Neural progenitor cell (in vitro differentiated cells): ENCODE measurements around the gene MCRIP2. TPM values are rescaled to one million over a fixed set of nuclear protein-coding genes. Genes with fewer than 3 reads are reported as not detected.

ENCODE experiments used
- DNase-seq: peaks from one replicate; pipeline ENCODE4 v3.0.0-alpha.2; 2016; ENCODE audit warnings: low spot score
- H2AFZ ChIP-seq: fragments of 200-600 bp; sonication (generic); replicated peaks from 2 replicates; pipeline ENCODE4 v1.6.1; 2016; ENCODE audit warnings: antibody characterized with exemption
- H3F3A ChIP-seq: fragments of 200-600 bp; sonication (generic); 2 replicates; pipeline ENCODE4 v1.6.1; 2016; ENCODE audit warnings: antibody characterized with exemption, low read depth
- H3K27ac ChIP-seq: fragments of 200-600 bp; sonication (generic); 2 replicates; pipeline ENCODE4 v1.5.1; 2016; ENCODE audit warnings: mild to moderate bottlenecking
- H3K27me3 ChIP-seq: fragments of 200-600 bp; sonication (generic); 2 replicates; pipeline ENCODE4 v1.6.1; 2016; ENCODE audit warnings: mild to moderate bottlenecking, moderate library complexity
- H3K36me3 ChIP-seq: fragments of 200-600 bp; sonication (generic); 2 replicates; pipeline ENCODE4 v1.5.1; 2016
- H3K4me1 ChIP-seq: fragments of 200-600 bp; sonication (generic); 2 replicates; pipeline ENCODE4 v1.6.1; 2016; ENCODE audit warnings: mixed run types
- H3K4me2 ChIP-seq: fragments of 200-600 bp; sonication (generic); 2 replicates; pipeline ENCODE4 v1.6.1; 2016
- H3K4me3 ChIP-seq: fragments of 200-600 bp; sonication (generic); 2 replicates; pipeline ENCODE4 v1.5.1; 2016
- H3K79me2 ChIP-seq: fragments of 200-600 bp; sonication (generic); 2 replicates; pipeline ENCODE4 v1.6.1; 2016; ENCODE audit warnings: low read depth
- H3K9ac ChIP-seq: fragments of 200-600 bp; sonication (generic); 2 replicates; pipeline ENCODE4 v1.6.1; 2016
- H3K9me3 ChIP-seq: fragments of 200-600 bp; sonication (generic); 2 replicates; pipeline ENCODE4 v1.5.1; 2016; ENCODE audit warnings: low read depth
- H4K20me1 ChIP-seq: fragments of 200-600 bp; sonication (generic); 2 replicates; pipeline ENCODE4 v1.6.1; 2016; ENCODE audit warnings: low read depth
- H3K27ac Mint-ChIP-seq: 3 replicates; pipeline ENCODE4 v1.8.0; 2021; ENCODE audit warnings: mixed read lengths
- H3K27me3 Mint-ChIP-seq: 2 replicates; pipeline ENCODE4 v1.8.0; 2022; ENCODE audit warnings: low read depth, mild to moderate bottlenecking, inconsistent platforms, moderate library complexity, mixed read lengths; ENCODE audit not compliant: insufficient read depth
- H3K36me3 Mint-ChIP-seq: 3 replicates; pipeline ENCODE4 v1.8.0; 2021; ENCODE audit warnings: mixed read lengths
- H3K4me1 Mint-ChIP-seq: 3 replicates; pipeline ENCODE4 v1.8.0; 2021; ENCODE audit warnings: mixed read lengths
- H3K4me3 Mint-ChIP-seq: 3 replicates; pipeline ENCODE4 v1.8.0; 2021; ENCODE audit warnings: mild to moderate bottlenecking, moderate library complexity, mixed read lengths
- H3K9me3 Mint-ChIP-seq: 3 replicates; pipeline ENCODE4 v1.8.0; 2020; ENCODE audit warnings: mixed read lengths
- CTCF ChIP-seq: fragments of 200-600 bp; sonication (generic); IDR thresholded peaks from 2 replicates; pipeline ENCODE4 v1.5.1; 2017; ENCODE audit warnings: antibody characterized with exemption, mild to moderate bottlenecking
- EZH2 ChIP-seq: fragments of 200-600 bp; sonication (generic); IDR thresholded peaks from 2 replicates; pipeline ENCODE4 v1.6.1; 2017; ENCODE audit warnings: antibody characterized with exemption, mild to moderate bottlenecking, moderate library complexity
- EZH2phosphoT487 ChIP-seq: fragments of 200-600 bp; sonication (generic); IDR thresholded peaks from 2 replicates; pipeline ENCODE4 v1.6.1; 2017; ENCODE audit warnings: antibody characterized with exemption
- total RNA-seq: library from RNA; depleted of rRNA; stranded (reverse); fragments of >200 nt; gene quantifications from 2 replicates; pipeline ENCODE4 v1.2.3, GENCODE V29; 2015; ENCODE audit warnings: low replicate concordance

MCRIP2 gene
- total RNA-seq, 1 donor from 2014 or later, result 1.5 TPM

GRCh38 chr16:629185-629832 is 12.3 kb upstream of the MCRIP2 start:
- H3K4me3 Mint-ChIP-seq, result peak overlapping the region; percentile 81
- Histone ChIP-seq H3K4me1 (peaks cover 26% of the 10 kb centered on the region), H3K4me3 (no peak overlapping the region), H3K79me2 (no peaks in the 10 kb centered on the region), H3K9ac (no peak overlapping the region), H3K36me3 (no peaks in the 10 kb centered on the region), H3K27ac (peak overlapping the region; percentile 89), H3F3A (peaks cover 24% of the 10 kb centered on the region), H3K4me2 (peak overlapping the region; percentile 93), H2AFZ (no peak overlapping the region), H3K9me3 (no peaks in the 10 kb centered on the region), H3K27me3 (no peaks in the 10 kb centered on the region), H4K20me1 (peaks cover 29% of the 10 kb centered on the region)
- no peaks in the 10 kb centered on the region for H3K9me3 Mint-ChIP-seq
- DNase-seq, result no peak
- peak overlapping the region; percentile 97 for H3K27ac Mint-ChIP-seq
- peaks cover 26% of the 10 kb centered on the region for H3K4me1 Mint-ChIP-seq
- H3K36me3 Mint-ChIP-seq, result peaks cover 5% of the 10 kb centered on the region
- TF ChIP-seq EZH2, result no peak
- H3K27me3 Mint-ChIP-seq, result peaks cover 5% of the 10 kb centered on the region

GRCh38 chr16:629833-630248 is 11.8 kb upstream of the MCRIP2 start:
- H3K4me3 Mint-ChIP-seq, result peak overlapping the region; percentile 81
- Histone ChIP-seq H3K79me2 (peaks cover 1% of the 10 kb centered on the region), H4K20me1 (peaks cover 35% of the 10 kb centered on the region), H2AFZ (no peak overlapping the region), H3K27me3 (no peaks in the 10 kb centered on the region), H3K36me3 (no peaks in the 10 kb centered on the region), H3K4me2 (peak overlapping the region; percentile 93), H3K9ac (no peak overlapping the region), H3K9me3 (no peaks in the 10 kb centered on the region), H3F3A (peaks cover 24% of the 10 kb centered on the region), H3K4me3 (peak overlapping the region; percentile 64), H3K4me1 (peaks cover 26% of the 10 kb centered on the region), H3K27ac (peak overlapping the region; percentile 89)
- H3K36me3 Mint-ChIP-seq, result peaks cover 2% of the 10 kb centered on the region
- no peaks in the 10 kb centered on the region for H3K9me3 Mint-ChIP-seq
- H3K27ac Mint-ChIP-seq, result peak overlapping the region; percentile 97
- TF ChIP-seq EZH2phosphoT487 (no peak), EZH2 (no peak), CTCF (no peak)
- DNase-seq, result peak; percentile 91
- H3K4me1 Mint-ChIP-seq, result peaks cover 22% of the 10 kb centered on the region
- H3K27me3 Mint-ChIP-seq, result peaks cover 5% of the 10 kb centered on the region

- Mint-ChIP-seq H3K36me3 (peaks cover 2% of the 10 kb centered on the region), H3K9me3 (no peaks in the 10 kb centered on the region), H3K27me3 (peaks cover 5% of the 10 kb centered on the region), H3K4me1 (peaks cover 22% of the 10 kb centered on the region), H3K27ac (peak overlapping the region; percentile 97), H3K4me3 (peak overlapping the region; percentile 81)
- no peaks in the 10 kb centered on the region for H3K9me3 ChIP-seq
- H2AFZ ChIP-seq, result no peak overlapping the region
- TF ChIP-seq EZH2 (no peak), EZH2phosphoT487 (no peak), CTCF (no peak)
- H3F3A ChIP-seq, result peaks cover 24% of the 10 kb centered on the region
- H3K79me2 ChIP-seq, result peaks cover 6% of the 10 kb centered on the region
- no peak overlapping the region for H3K9ac ChIP-seq
- H3K36me3 ChIP-seq, result no peaks in the 10 kb centered on the region
- peak overlapping the region; percentile 93 for H3K4me2 ChIP-seq
- peaks cover 40% of the 10 kb centered on the region for H4K20me1 ChIP-seq
- peaks cover 26% of the 10 kb centered on the region for H3K4me1 ChIP-seq
- peak overlapping the region; percentile 64 for H3K4me3 ChIP-seq
- H3K27me3 ChIP-seq, result no peaks in the 10 kb centered on the region
- DNase-seq, result peak; percentile 72
- peak overlapping the region; percentile 89 for H3K27ac ChIP-seq
Measured at GRCh38 chr16:630249-630814, 11.3 kb upstream of the MCRIP2 start.
